Spleen (tissue), 11 donors: Measurements from ENCODE around the gene ADGRA1. TPM values are rescaled to one million over a fixed set of nuclear protein-coding genes. Genes with fewer than 3 reads are reported as not detected.

ENCODE experiments used
- DNase-seq: peaks from one replicate; pipeline ENCODE4 v3.0.0-alpha.2; 2020
- H3K27ac ChIP-seq, 8 donors: fragments of 200-600 bp; sonication (generic) in 7 of 8; 1 replicate in 4 of 8; 2 replicates in 4 of 8; pipeline versions ENCODE4 v1.5.0 to v1.8.0; 2016 to 2021; ENCODE audit warnings: inconsistent platforms in 4 of 8, mild to moderate bottlenecking in 4 of 8, moderate library complexity in 1 of 8
- H3K27me3 ChIP-seq, 7 donors: fragments of 200-600 bp; sonication (generic) in 6 of 7; replicated peaks in 1 of 7; 1 replicate in 4 of 7; 2 replicates in 3 of 7; pipeline versions ENCODE4 v1.5.0 to v1.8.0; 2016 to 2021; ENCODE audit warnings: inconsistent platforms in 3 of 7, mild to moderate bottlenecking in 1 of 7
- H3K36me3 ChIP-seq, 6 donors: fragments of 200-600 bp; sonication (generic) in 5 of 6; 1 replicate in 4 of 6; 2 replicates in 2 of 6; pipeline versions ENCODE4 v1.5.0 to v1.8.0; 2016 to 2021; ENCODE audit warnings: inconsistent platforms in 2 of 6
- H3K4me1 ChIP-seq, 6 donors: fragments of 200-600 bp; sonication (generic) in 5 of 6; 1 replicate in 3 of 6; 2 replicates in 3 of 6; pipeline versions ENCODE4 v1.5.0 to v1.8.0; 2016 to 2021; ENCODE audit warnings: inconsistent platforms in 3 of 6
- H3K4me3 ChIP-seq, 8 donors: fragments of 200-600 bp; sonication (generic) in 7 of 8; 1 replicate in 4 of 8; 2 replicates in 4 of 8; pipeline versions ENCODE4 v1.5.0 to v1.8.0; 2016 to 2021; ENCODE audit warnings: inconsistent platforms in 4 of 8, mild to moderate bottlenecking in 4 of 8, moderate library complexity in 2 of 8
- H3K9me3 ChIP-seq, 8 donors: fragments of 200-600 bp; sonication (generic) in 7 of 8; 1 replicate in 4 of 8; 2 replicates in 4 of 8; pipeline versions ENCODE4 v1.5.0 to v1.8.0; 2016 to 2021; ENCODE audit warnings: inconsistent platforms in 4 of 8
- POLR2A ChIP-seq, 3 donors: fragments of 450-650 bp; IDR thresholded peaks; one replicate each; pipeline ENCODE4 v1.5.1; 2017; ENCODE audit warnings: antibody characterized with exemption in 3 of 3, mild to moderate bottlenecking in 1 of 3
- POLR2AphosphoS5 ChIP-seq, 3 donors: sonication (generic); formaldehyde crosslinking; IDR thresholded peaks; one replicate each; pipeline ENCODE4 v1.5.1; 2017; ENCODE audit warnings: antibody characterized with exemption in 3 of 3
- WGBS, 5 donors: extraction: QIAGEN DNeasy Blood & Tissue Kit in 3 of 5; methylation state at CpG; one replicate each; pipeline versions ENCODE4 v1.1.5 to v1.1.7; 2013 to 2018; 5-methylcytosine and 5-hydroxymethylcytosine counted together
- intact Hi-C: fragments of 100-400 bp; cut with DNase I; formaldehyde crosslinking; loops from one replicate; pipeline ENCODE4 v1.15.0; 2023; ENCODE audit warnings: low total_unique reads
- polyA plus RNA-seq, 3 donors: library from polyadenylated mRNA; stranded (reverse); fragments of 200-250 nt; gene quantifications; one replicate each; pipeline ENCODE4 v1.2.1, GENCODE V29; 2013
- total RNA-seq, 7 donors: library from RNA; depleted of rRNA in 3 of 7; stranded (reverse); fragments of >200 nt in 3 of 7; fragmentation: NEBNext Ultra II Directional in 4 of 7; extraction: Animal tissue kit (Norgen Biotek cat#: 25700) in 4 of 7; gene quantifications; one replicate each; pipeline versions ENCODE4 v1.1.0 to v1.2.1, GENCODE V29; 2016 to 2021
- TF ChIP-seq, protein P1 (sequence below), 11 experiments: fragments of 200-600 bp in 7 of 11; fragments of 450-650 bp in 4 of 11; sonication (generic) in 4 of 11; IDR thresholded peaks in 8 of 11; conservative IDR thresholded peaks in 3 of 11; 1 replicate in 7 of 11; 2 replicates in 4 of 11; pipeline versions ENCODE4 v1.4.0 to v1.8.0; 2016 to 2021; ENCODE audit warnings: antibody characterized with exemption in 11 of 11, inconsistent platforms in 4 of 11, mild to moderate bottlenecking in 1 of 11
- donor health status: healthy with polysubstance abuse.
- donor health status: DM: no; HTN: no; CAD: no; lungs with moderate emphysema.
- donor health status: DM: no; HTN: no; CAD: no.
- donor health status: Bipolar disorder and iron deficiency.
- donor health status: healthy.
- donor health status: DM: no; HTN: no; CAD: no.
- donor health status: DM: yes; HTN: yes; CAD: no.

Gene ADGRA1
- total and polyA plus RNA-seq, 10 donors = 0.02 to 0.34 (median 0.19) TPM; not detected in 6

DNA sequence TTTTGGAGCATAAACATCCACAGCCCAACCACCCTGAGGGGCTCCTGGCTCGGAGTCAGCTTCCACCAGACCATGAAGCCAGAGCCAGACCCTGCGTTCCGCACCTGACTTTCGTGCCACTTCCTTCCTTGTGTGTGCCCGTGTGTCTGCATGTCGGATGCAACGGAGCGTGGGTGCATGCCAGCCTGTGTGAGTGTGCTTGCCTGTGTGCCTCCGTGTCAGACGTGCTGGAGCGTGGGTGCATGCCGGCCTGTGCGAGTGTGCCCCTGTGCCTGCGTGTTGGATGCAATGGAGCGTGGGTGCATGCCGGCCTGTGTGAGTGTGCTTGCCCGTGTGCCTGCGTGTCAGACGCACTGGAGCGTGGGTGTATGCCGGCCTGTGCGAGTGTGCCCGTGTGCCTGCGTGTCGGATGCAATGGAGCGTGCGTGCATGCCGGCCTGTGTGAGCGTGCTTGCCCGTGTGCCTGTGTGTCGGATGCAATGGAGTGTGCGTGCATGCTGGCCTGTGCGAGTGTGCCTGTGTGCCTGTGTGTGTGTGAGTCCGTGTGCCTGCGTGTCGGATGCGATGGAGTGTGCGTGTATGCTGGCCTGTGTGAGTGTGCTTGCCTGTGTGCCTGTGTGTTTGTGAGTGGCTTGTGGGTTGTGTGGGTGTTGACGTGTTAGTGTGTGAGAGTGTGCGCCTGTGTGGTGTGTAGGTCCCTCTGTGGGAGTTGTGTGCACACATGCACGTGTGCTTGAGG is 44.2 kb downstream of the ADGRA1 start:
- H3K27ac ChIP-seq = no peak overlapping the region
- peak; percentile 66 for DNase-seq
- H3K4me3 ChIP-seq = no peak overlapping the region
- intact Hi-C loops = no loop called here
- no peak for TF ChIP-seq POLR2AphosphoS5 (IDR thresholded peaks at IDR 0.05)
- TF ChIP-seq POLR2A (IDR thresholded peaks at IDR 0.05) = no peak
- TF ChIP-seq, protein P1, sequence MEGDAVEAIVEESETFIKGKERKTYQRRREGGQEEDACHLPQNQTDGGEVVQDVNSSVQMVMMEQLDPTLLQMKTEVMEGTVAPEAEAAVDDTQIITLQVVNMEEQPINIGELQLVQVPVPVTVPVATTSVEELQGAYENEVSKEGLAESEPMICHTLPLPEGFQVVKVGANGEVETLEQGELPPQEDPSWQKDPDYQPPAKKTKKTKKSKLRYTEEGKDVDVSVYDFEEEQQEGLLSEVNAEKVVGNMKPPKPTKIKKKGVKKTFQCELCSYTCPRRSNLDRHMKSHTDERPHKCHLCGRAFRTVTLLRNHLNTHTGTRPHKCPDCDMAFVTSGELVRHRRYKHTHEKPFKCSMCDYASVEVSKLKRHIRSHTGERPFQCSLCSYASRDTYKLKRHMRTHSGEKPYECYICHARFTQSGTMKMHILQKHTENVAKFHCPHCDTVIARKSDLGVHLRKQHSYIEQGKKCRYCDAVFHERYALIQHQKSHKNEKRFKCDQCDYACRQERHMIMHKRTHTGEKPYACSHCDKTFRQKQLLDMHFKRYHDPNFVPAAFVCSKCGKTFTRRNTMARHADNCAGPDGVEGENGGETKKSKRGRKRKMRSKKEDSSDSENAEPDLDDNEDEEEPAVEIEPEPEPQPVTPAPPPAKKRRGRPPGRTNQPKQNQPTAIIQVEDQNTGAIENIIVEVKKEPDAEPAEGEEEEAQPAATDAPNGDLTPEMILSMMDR (IDR thresholded peaks at IDR 0.05 in 8 of 11, conservative IDR thresholded peaks at IDR 0.05 in 3 of 11) = no peak
- peaks cover 0 to 12% (median 4%) of the 10 kb centered on the region in 8 donors for H3K9me3 ChIP-seq
- H3K36me3 ChIP-seq = no peaks in the 10 kb centered on the region
- WGBS, 5 donors = 79 to 83% (median 81%) methylated on average over 40 to 41 of the region's 41 CpGs
- peaks cover 0 to 5% (median 0%) of the 10 kb centered on the region in 7 donors for H3K27me3 ChIP-seq
- peaks cover 0 to 3% (median 0%) of the 10 kb centered on the region in 6 donors for H3K4me1 ChIP-seq

DNA sequence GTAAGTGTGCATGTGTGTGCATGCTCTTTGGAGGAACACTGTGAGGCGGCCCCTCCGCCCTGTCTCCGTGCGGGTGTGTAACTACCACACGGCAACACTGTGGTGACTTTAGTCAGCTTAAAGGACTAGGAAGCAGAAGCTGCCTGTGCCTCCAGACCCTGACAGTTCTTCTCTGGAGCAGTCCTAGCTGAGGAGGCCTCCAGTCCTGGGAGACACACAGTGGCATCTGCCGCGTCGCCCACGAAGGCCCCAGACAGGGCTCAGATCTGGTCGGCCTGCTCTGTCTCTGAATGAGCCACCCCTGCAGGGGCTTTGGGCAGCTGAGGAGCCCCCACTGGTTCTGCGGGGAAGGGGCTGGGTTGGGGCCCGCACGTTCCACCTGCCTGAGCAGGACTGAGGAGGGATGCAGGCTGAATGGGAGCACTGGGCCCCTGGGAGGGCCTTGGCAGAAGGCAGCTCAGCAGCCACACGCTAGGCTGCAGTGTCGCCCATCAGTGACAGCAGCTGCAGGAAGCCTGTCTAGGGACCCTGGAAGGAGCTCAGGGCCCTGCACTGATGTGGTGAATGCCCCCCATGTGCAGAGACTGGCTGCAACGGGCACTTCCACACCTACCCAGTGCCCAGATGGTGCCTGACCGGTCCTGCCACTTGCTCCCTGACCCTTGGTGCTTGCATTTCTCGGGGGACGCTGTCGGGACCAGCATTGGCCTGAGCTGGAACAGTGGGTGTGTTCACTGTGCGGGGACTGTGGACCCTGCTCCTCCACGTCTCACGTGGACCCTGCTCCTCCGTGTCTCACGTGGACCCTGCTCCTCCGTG is 45.0 kb downstream of the ADGRA1 start:
- TF ChIP-seq POLR2AphosphoS5 (IDR thresholded peaks at IDR 0.05) = no peak
- no peak for TF ChIP-seq POLR2A (IDR thresholded peaks at IDR 0.05)
- TF ChIP-seq, protein P1 (IDR thresholded peaks at IDR 0.05 in 8 of 11, conservative IDR thresholded peaks at IDR 0.05 in 3 of 11) = no peak
- 86 to 91% (median 89%) methylated on average over 18 to 26 of the region's 26 CpGs for WGBS, 5 donors
- H3K27me3 ChIP-seq = no peaks in the 10 kb centered on the region
- DNase-seq = peak; percentile 62
- intact Hi-C loops = no loop called here
- H3K4me3 ChIP-seq = no peak overlapping the region
- H3K27ac ChIP-seq = no peak overlapping the region
- peaks cover 0 to 12% (median 4%) of the 10 kb centered on the region in 8 donors for H3K9me3 ChIP-seq
- peaks cover 0 to 3% (median 0%) of the 10 kb centered on the region in 6 donors for H3K4me1 ChIP-seq
- H3K36me3 ChIP-seq = no peaks in the 10 kb centered on the region

DNA sequence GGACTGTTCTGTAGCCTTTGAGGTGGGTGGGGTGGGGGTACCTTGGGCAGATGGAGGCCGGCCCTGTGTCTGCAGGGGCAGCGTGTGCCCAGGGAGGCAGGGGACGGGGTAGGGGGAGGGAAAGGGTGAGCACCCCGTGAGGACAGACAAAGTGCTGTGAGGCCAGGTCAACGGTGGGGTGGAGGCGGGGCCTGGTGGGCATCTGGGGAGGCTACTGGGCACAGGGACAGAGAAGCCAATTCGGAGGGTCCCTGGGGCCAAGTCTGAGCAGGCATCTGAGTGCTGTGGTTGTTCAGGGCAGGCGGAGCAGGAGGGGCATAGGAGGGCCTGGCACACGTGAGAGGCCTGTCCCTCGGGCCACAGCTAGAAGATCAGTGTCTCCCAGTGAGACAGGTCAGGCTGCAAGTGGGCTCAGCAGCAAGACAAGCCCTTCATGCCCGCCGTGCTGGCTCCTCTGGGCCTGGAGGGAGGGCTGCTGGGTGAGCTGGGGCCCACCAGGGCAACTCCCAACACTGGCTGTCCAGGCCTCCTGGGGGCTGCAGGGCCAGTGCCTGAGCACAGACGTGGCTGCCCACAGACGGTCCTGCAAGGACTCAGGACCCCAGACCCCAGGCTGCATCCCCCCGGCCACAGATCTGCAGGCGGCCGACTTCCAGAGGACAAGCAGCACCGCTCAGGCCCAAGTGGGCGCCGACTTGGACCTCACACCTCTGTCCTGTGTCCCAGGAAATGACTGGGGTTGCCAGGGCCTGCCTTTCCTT is 45.9 kb downstream of the ADGRA1 start:
- Histone ChIP-seq H3K36me3 (no peaks in the 10 kb centered on the region), H3K9me3 (peaks cover 0 to 4% (median 0%) of the 10 kb centered on the region in 8 donors), H3K4me1 (peaks cover 0 to 3% (median 0%) of the 10 kb centered on the region in 6 donors), H3K27me3 (no peaks in the 10 kb centered on the region), H3K27ac (no peak overlapping the region), H3K4me3 (no peak overlapping the region)
- WGBS, 5 donors = 69 to 89% (median 80%) methylated on average over 12 to 20 of the region's 20 CpGs
- TF ChIP-seq, protein P1 (IDR thresholded peaks at IDR 0.05 in 8 of 11, conservative IDR thresholded peaks at IDR 0.05 in 3 of 11) = no peak
- TF ChIP-seq POLR2AphosphoS5 (IDR thresholded peaks at IDR 0.05) = no peak
- TF ChIP-seq POLR2A (IDR thresholded peaks at IDR 0.05) = no peak
- intact Hi-C loops = no loop called here
- DNase-seq = peak; percentile 72
